ENCODE measurements around the gene EPRS1. TPM values are rescaled to one million over a fixed set of nuclear protein-coding genes. Genes with fewer than 3 reads are reported as not detected.

The EPRS1 gene
- total and polyA plus RNA-seq, 2 of the 13 experiments (the other 11 are each of a cell fraction or from before 2014, with no cell fraction given) = 86.1 to 124 TPM

- peak; percentile 34; the same call in 1 of the 2 replicates for TF ChIP-seq HOXA5 (CRISPR knock-in tag; IDR thresholded peaks at IDR 0.05)
- no peak for TF ChIP-seq ZNF546 (CRISPR knock-in tag; conservative IDR thresholded peaks at IDR 0.05)
- peak; percentile 73 to 81 for TF ChIP-seq MAFK (conservative IDR thresholded peaks at IDR 0.05 in 1 of 2, IDR thresholded peaks at IDR 0.05 in 1 of 2; ENCODE audit: low read length in 2 of 2)
- TF ChIP-seq CBFB (CRISPR knock-in tag; IDR thresholded peaks at IDR 0.05) = peak; percentile 94; the same call in 1 of the 2 replicates
- peak; percentile 84 for TF ChIP-seq MED1 (CRISPR knock-in tag; IDR thresholded peaks at IDR 0.05)
- TF ChIP-seq ZNF260 (CRISPR knock-in tag; IDR thresholded peaks at IDR 0.05; ENCODE audit: borderline replicate concordance, low read depth) = no peak
- TF ChIP-seq NFYB (CRISPR knock-in tag; IDR thresholded peaks at IDR 0.05) = peak; percentile 34; the same call in 1 of the 2 replicates
- no peak for TF ChIP-seq RAD51 (IDR thresholded peaks at IDR 0.05; ENCODE audit: borderline replicate concordance)
- TF ChIP-seq NFKBIZ (CRISPR knock-in tag; IDR thresholded peaks at IDR 0.05) = 0 out of 2 replicates have a peak, but pooled peaks have one; percentile 52
- TF ChIP-seq ZNF670 (CRISPR knock-in tag; IDR thresholded peaks at IDR 0.05; ENCODE audit: borderline replicate concordance) = peak; percentile 89; the same call in 1 of the 2 replicates
- TF ChIP-seq, protein P1, sequence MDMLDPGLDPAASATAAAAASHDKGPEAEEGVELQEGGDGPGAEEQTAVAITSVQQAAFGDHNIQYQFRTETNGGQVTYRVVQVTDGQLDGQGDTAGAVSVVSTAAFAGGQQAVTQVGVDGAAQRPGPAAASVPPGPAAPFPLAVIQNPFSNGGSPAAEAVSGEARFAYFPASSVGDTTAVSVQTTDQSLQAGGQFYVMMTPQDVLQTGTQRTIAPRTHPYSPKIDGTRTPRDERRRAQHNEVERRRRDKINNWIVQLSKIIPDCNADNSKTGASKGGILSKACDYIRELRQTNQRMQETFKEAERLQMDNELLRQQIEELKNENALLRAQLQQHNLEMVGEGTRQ (IDR thresholded peaks at IDR 0.05; ENCODE audit: low read depth, low read length) = no peak
- TF ChIP-seq, protein P1 (CRISPR knock-in tag; IDR thresholded peaks at IDR 0.05; ENCODE audit: borderline replicate concordance) = no peak
- no peak for TF ChIP-seq RCOR2 (CRISPR knock-in tag; IDR thresholded peaks at IDR 0.05)
- TF ChIP-seq ZSCAN12 (CRISPR knock-in tag; IDR thresholded peaks at IDR 0.05) = no peak
- TF ChIP-seq, protein P2, sequence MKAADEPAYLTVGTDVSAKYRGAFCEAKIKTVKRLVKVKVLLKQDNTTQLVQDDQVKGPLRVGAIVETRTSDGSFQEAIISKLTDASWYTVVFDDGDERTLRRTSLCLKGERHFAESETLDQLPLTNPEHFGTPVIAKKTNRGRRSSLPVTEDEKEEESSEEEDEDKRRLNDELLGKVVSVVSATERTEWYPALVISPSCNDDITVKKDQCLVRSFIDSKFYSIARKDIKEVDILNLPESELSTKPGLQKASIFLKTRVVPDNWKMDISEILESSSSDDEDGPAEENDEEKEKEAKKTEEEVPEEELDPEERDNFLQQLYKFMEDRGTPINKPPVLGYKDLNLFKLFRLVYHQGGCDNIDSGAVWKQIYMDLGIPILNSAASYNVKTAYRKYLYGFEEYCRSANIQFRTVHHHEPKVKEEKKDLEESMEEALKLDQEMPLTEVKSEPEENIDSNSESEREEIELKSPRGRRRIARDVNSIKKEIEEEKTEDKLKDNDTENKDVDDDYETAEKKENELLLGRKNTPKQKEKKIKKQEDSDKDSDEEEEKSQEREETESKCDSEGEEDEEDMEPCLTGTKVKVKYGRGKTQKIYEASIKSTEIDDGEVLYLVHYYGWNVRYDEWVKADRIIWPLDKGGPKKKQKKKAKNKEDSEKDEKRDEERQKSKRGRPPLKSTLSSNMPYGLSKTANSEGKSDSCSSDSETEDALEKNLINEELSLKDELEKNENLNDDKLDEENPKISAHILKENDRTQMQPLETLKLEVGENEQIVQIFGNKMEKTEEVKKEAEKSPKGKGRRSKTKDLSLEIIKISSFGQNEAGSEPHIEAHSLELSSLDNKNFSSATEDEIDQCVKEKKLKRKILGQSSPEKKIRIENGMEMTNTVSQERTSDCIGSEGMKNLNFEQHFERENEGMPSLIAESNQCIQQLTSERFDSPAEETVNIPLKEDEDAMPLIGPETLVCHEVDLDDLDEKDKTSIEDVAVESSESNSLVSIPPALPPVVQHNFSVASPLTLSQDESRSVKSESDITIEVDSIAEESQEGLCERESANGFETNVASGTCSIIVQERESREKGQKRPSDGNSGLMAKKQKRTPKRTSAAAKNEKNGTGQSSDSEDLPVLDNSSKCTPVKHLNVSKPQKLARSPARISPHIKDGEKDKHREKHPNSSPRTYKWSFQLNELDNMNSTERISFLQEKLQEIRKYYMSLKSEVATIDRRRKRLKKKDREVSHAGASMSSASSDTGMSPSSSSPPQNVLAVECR (CRISPR knock-in tag; IDR thresholded peaks at IDR 0.05; ENCODE audit: borderline replicate concordance) = peak; percentile 95
- peak; percentile 98 for TF ChIP-seq ZMYM4 (CRISPR knock-in tag; IDR thresholded peaks at IDR 0.05)
- TF ChIP-seq ZNF235 (CRISPR knock-in tag; IDR thresholded peaks at IDR 0.05; ENCODE audit: borderline replicate concordance) = no peak
- TF ChIP-seq SRY (CRISPR knock-in tag; IDR thresholded peaks at IDR 0.05) = peak; percentile 79
- peak; percentile 81; the same call in 1 of the 2 replicates for TF ChIP-seq ZNF451 (CRISPR knock-in tag; IDR thresholded peaks at IDR 0.05)
- TF ChIP-seq ZNF75D (CRISPR knock-in tag; IDR thresholded peaks at IDR 0.05; ENCODE audit: borderline replicate concordance) = no peak
- peak; percentile 74 to 92 for TF ChIP-seq POLR2A (IDR thresholded peaks at IDR 0.05; ENCODE audit: insufficient read depth in 1 of 2, low read depth in 2 of 2, low read length in 2 of 2)
- TF ChIP-seq TAF15 (IDR thresholded peaks at IDR 0.05; ENCODE audit: low read depth, low read length, poor library complexity, severe bottlenecking) = no peak
- TF ChIP-seq, protein P3, sequence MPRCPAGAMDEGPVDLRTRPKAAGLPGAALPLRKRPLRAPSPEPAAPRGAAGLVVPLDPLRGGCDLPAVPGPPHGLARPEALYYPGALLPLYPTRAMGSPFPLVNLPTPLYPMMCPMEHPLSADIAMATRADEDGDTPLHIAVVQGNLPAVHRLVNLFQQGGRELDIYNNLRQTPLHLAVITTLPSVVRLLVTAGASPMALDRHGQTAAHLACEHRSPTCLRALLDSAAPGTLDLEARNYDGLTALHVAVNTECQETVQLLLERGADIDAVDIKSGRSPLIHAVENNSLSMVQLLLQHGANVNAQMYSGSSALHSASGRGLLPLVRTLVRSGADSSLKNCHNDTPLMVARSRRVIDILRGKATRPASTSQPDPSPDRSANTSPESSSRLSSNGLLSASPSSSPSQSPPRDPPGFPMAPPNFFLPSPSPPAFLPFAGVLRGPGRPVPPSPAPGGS (CRISPR knock-in tag; IDR thresholded peaks at IDR 0.05) = 0 out of 2 replicates have a peak, but pooled peaks have one; percentile 22
Measured at GRCh38 chr1:220046052-220046930, at the start of gene EPRS1 (continued).
